ENCODE measurements around the gene NBAS.

- TF ChIP-seq POLR2AphosphoS5 (IDR thresholded peaks at IDR 0.05; ENCODE audit: borderline replicate concordance, low read depth, low read length) (no peak), FOXP2 (optimal IDR thresholded peaks at IDR 0.05; ENCODE audit: control extremely low read depth, extremely low read length, insufficient read depth) (no peak)
Observed at GRCh38 chr2:15128846-15129245, 432.3 kb downstream of the NBAS start.

Measured in SK-N-MC (cell line).